Activated B cell treated with CpG ODN at 0.5 μM for 24 hours (primary cell): ENCODE measurements around the gene USP37. TPM values are rescaled to one million over a fixed set of nuclear protein-coding genes. Genes with fewer than 3 reads are reported as not detected.

Source experiments
- ATAC-seq: fragments of 200-7000 bp; cut with Tn5 transposase; one replicate; pipeline ENCODE4 v1.10.0; 2021; ENCODE audit warnings: low read depth, mild to moderate bottlenecking, moderate library complexity
- CTCF ChIA-PET: fragments of 350-600 bp; sonication (Branson Sonifier 250); formaldehyde crosslinking; loops from one replicate; lab custom pipeline; 2021; ENCODE audit warnings: antibody characterized with exemption; lab: Charles Lee
- POLR2A ChIA-PET: fragments of 350-600 bp; sonication (Branson Sonifier 250); formaldehyde crosslinking; loops from one replicate; lab custom pipeline; 2021; ENCODE audit warnings: antibody characterized with exemption; lab: Charles Lee
- DNase-seq: peaks from one replicate; pipeline ENCODE4 v3.0.0; 2022
- H3K27ac Mint-ChIP-seq: one replicate; pipeline ENCODE4 v1.8.0; 2020; ENCODE audit warnings: mixed read lengths
- H3K27me3 Mint-ChIP-seq: one replicate; pipeline ENCODE4 v1.8.0; 2021; ENCODE audit warnings: mixed read lengths
- H3K36me3 Mint-ChIP-seq: one replicate; pipeline ENCODE4 v1.8.0; 2021; ENCODE audit warnings: low read depth, mixed read lengths
- H3K4me1 Mint-ChIP-seq: one replicate; pipeline ENCODE4 v1.8.0; 2021; ENCODE audit warnings: mixed read lengths
- H3K4me3 Mint-ChIP-seq: one replicate; pipeline ENCODE4 v1.8.0; 2020; ENCODE audit warnings: mild to moderate bottlenecking, mixed read lengths
- H3K9me3 Mint-ChIP-seq: one replicate; pipeline ENCODE4 v1.8.0; 2020; ENCODE audit warnings: mixed read lengths
- CTCF ChIP-seq: fragments of 200-600 bp; IDR thresholded peaks from one replicate; pipeline ENCODE4 v1.8.0; 2022; ENCODE audit warnings: antibody characterized with exemption, mild to moderate bottlenecking
- intact Hi-C: fragments of 100-400 bp; cut with micrococcal nuclease; formaldehyde crosslinking; loops from one replicate; pipeline ENCODE4 v1.15.1; 2024
- total RNA-seq: library from RNA; stranded (reverse); gene quantifications from 2 replicates; pipeline ENCODE4 v1.2.3, GENCODE V29; 2022

The USP37 gene
- total RNA-seq, 1 donor from 2014 or later: 23.1 TPM

GRCh38 chr2:218567797-218568189 is 358 bp downstream of the USP37 start:
- no peaks in the 10 kb centered on the region for H3K9me3 Mint-ChIP-seq
- H3K27ac Mint-ChIP-seq: peak overlapping the region; percentile 99
- CTCF ChIA-PET: no interaction called here
- peaks cover 45% of the 10 kb centered on the region for H3K4me1 Mint-ChIP-seq
- ATAC-seq (peak; percentile 44), DNase-seq (no peak)
- intact Hi-C loops: loop anchor here (1.0 to 10.0 kb wide), 16 partner anchors 92 to 931 kb away; partner anchors contain the start of genes AAMP, ARPC2, BCS1L and CNPPD1
- POLR2A ChIA-PET: interaction anchor here (0.6 to 1.2 kb wide), 9 partner anchors 9 to 351 kb away, joined by 3 to 7 read pairs (median 3); partner anchors contain the start of genes ARPC2, BCS1L, CTDSP1 and TTLL4
- peak overlapping the region; percentile 97 for H3K4me3 Mint-ChIP-seq
- H3K36me3 Mint-ChIP-seq: peaks cover 50% of the 10 kb centered on the region
- H3K27me3 Mint-ChIP-seq: no peaks in the 10 kb centered on the region
- no peak for TF ChIP-seq CTCF

DNA sequence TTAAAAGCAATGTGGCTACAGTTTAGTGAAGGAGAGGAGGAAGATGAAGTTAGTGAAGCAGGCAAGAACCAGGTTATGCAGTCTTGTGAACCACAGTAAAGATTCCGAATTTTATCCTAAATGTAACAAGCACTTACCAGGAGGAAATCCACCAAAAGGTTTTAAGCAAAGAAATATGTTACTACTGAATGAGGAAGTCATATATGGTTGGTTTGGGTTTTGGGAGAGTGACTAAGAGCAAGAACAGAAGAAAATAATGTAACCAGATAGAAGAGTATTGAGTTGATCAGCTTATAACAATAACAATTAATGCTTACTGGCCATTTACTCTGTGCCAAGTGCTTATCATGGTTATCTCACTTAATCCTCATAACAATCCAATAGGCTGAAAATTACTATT is 1.9 kb downstream of the USP37 start:
- CTCF ChIA-PET: no interaction called here
- intact Hi-C loops: loop anchor here (5.0 to 10.0 kb wide), 3 partner anchors 91 to 821 kb away; partner anchors contain the start of genes CNPPD1, DNPEP and RETREG2
- POLR2A ChIA-PET: interaction anchor here (1.1 kb wide), 1 partner anchor 21 kb away, joined by 3 read pairs; no protein-coding TSS in a partner anchor
- Mint-ChIP-seq H3K36me3 (peaks cover 52% of the 10 kb centered on the region), H3K27me3 (no peaks in the 10 kb centered on the region), H3K9me3 (no peaks in the 10 kb centered on the region), H3K27ac (peak overlapping the region; percentile 15), H3K4me1 (peaks cover 41% of the 10 kb centered on the region), H3K4me3 (peak overlapping the region; percentile 97)
- no peak for TF ChIP-seq CTCF
- DNase-seq (no peak), ATAC-seq (no peak)

GRCh38 chr2:218564056-218564455 is 4.1 kb downstream of the USP37 start:
- Mint-ChIP-seq H3K36me3 (peaks cover 56% of the 10 kb centered on the region), H3K27ac (no peak overlapping the region), H3K9me3 (no peaks in the 10 kb centered on the region), H3K27me3 (no peaks in the 10 kb centered on the region), H3K4me3 (no peak overlapping the region), H3K4me1 (peaks cover 19% of the 10 kb centered on the region)
- POLR2A ChIA-PET: no interaction called here
- CTCF ChIA-PET: no interaction called here
- TF ChIP-seq CTCF: no peak
- intact Hi-C loops: loop anchor here (10.0 kb wide), 1 partner anchor 89 kb away; no protein-coding TSS in a partner anchor
- DNase-seq (no peak), ATAC-seq (no peak)

GRCh38 chr2:218558986-218559385 is 9.2 kb downstream of the USP37 start:
- no peak for DNase-seq
- Mint-ChIP-seq H3K27ac (no peak overlapping the region), H3K9me3 (no peaks in the 10 kb centered on the region), H3K27me3 (no peaks in the 10 kb centered on the region), H3K36me3 (peaks cover 64% of the 10 kb centered on the region), H3K4me3 (no peak overlapping the region), H3K4me1 (peaks cover 4% of the 10 kb centered on the region)
- intact Hi-C loops: no loop called here
- ChIA-PET CTCF (no interaction called here), POLR2A (interaction anchor here (1.6 kb wide), 1 partner anchor 9 kb away, joined by 7 read pairs; the partner anchor contains the start of gene USP37)
- TF ChIP-seq CTCF: no peak
- ATAC-seq: no peak

GRCh38 chr2:218557941-218558340 is 10.2 kb downstream of the USP37 start:
- Mint-ChIP-seq H3K27ac (no peak overlapping the region), H3K36me3 (peaks cover 70% of the 10 kb centered on the region), H3K4me1 (peaks cover 4% of the 10 kb centered on the region), H3K9me3 (no peaks in the 10 kb centered on the region), H3K27me3 (no peaks in the 10 kb centered on the region), H3K4me3 (no peak overlapping the region)
- POLR2A ChIA-PET: interaction anchor here (1.6 kb wide), 1 partner anchor 10 kb away, joined by 7 read pairs; the partner anchor contains the start of gene USP37
- DNase-seq (no peak), ATAC-seq (no peak)
- CTCF ChIA-PET: interaction anchor here (0.5 kb wide), 1 partner anchor 202 kb away, joined by 3 read pairs; no protein-coding TSS in a partner anchor
- intact Hi-C loops: no loop called here
- no peak for TF ChIP-seq CTCF
